Stimulated activated CD8-positive, alpha-beta memory T cell treated with anti-CD3 and anti-CD28 coated beads, Interleukin-4, amount 100 ng/mL, for 24 hours (primary cell): ENCODE data around the gene TMEM94.
"Not testable (repeated sequence)": the region's sequence is repeated elsewhere in the genome, so short reads cannot be mapped to it uniquely, and the experiment has no call there.

ENCODE experiments used
- DNase-seq: peaks from one replicate; pipeline ENCODE4 v3.0.0-alpha.2; 2020; ENCODE audit warnings: low read depth

The TMEM94 gene

GRCh38 chr17:75456417-75457046 is at the start of gene TMEM94:
TSS of gene TMEM94 (plus strand) at chr17:75456635. CDS start at chr17:75471906, 15,271 bp downstream.
- DNase-seq = peak; percentile 79

- DNase-seq = no peak
Observed at GRCh38 chr17:75407655-75408352, 48.6 kb upstream of the TMEM94 start.

GRCh38 chr17:75410141-75410540 is 46.3 kb upstream of the TMEM94 start:
- DNase-seq = no peak

- DNase-seq = no peak
Observed at GRCh38 chr17:75411328-75412067, 44.9 kb upstream of the TMEM94 start.

- DNase-seq = peak; percentile 49
Observed at GRCh38 chr17:75412455-75413317, 43.7 kb upstream of the TMEM94 start.

GRCh38 chr17:75414488-75414887 is 41.9 kb upstream of the TMEM94 start:
- DNase-seq = no peak

- no peak for DNase-seq
Observed at GRCh38 chr17:75416006-75416405, 40.4 kb upstream of the TMEM94 start.

- no peak for DNase-seq
Observed at GRCh38 chr17:75417054-75417580, 39.3 kb upstream of the TMEM94 start.

GRCh38 chr17:75418531-75418930 is 37.9 kb upstream of the TMEM94 start:
- no peak for DNase-seq

- DNase-seq = no peak
Observed at GRCh38 chr17:75428543-75429469, 27.6 kb upstream of the TMEM94 start.

GRCh38 chr17:75430159-75430974 is 26.1 kb upstream of the TMEM94 start:
- no peak for DNase-seq

- DNase-seq = no peak
Observed at GRCh38 chr17:75433218-75433783, 23.1 kb upstream of the TMEM94 start.

GRCh38 chr17:75434433-75434832 is 22.0 kb upstream of the TMEM94 start:
- DNase-seq = not testable (repeated sequence)

GRCh38 chr17:75437404-75437803 is 19.0 kb upstream of the TMEM94 start:
- not testable (repeated sequence) for DNase-seq

- no peak for DNase-seq
Observed at GRCh38 chr17:75439287-75439686, 17.1 kb upstream of the TMEM94 start.

GRCh38 chr17:75440738-75441448 is 15.5 kb upstream of the TMEM94 start:
- no peak for DNase-seq

- no peak for DNase-seq
Observed at GRCh38 chr17:75442168-75443103, 14.0 kb upstream of the TMEM94 start.

GRCh38 chr17:75445296-75445695 is 11.1 kb upstream of the TMEM94 start:
- DNase-seq = no peak
